NCI-H446 (cell line): ENCODE results near the gene C19orf38.
"Not testable (repeated sequence)": the region's sequence is repeated elsewhere in the genome, so short reads cannot be mapped to it uniquely, and the experiment has no call there.

Source experiments
- DNase-seq, 2 experiments: peaks; one replicate each; lab custom pipeline; 2025; lab: John Stamatoyannopoulos, UW

The C19orf38 gene

GRCh38 chr19:10852098-10852800 lies 4.0 kb downstream of the C19orf38 start:
- no peak for DNase-seq

- DNase-seq, result no peak
Observed at GRCh38 chr19:10852941-10853340, 4.7 kb downstream of the C19orf38 start.

GRCh38 chr19:10854350-10855089 lies 6.3 kb downstream of the C19orf38 start:
- no peak for DNase-seq

- peak in 1 of 2 experiments; percentile 20 for DNase-seq
Observed at GRCh38 chr19:10855879-10856522, 7.8 kb downstream of the C19orf38 start.

DNA sequence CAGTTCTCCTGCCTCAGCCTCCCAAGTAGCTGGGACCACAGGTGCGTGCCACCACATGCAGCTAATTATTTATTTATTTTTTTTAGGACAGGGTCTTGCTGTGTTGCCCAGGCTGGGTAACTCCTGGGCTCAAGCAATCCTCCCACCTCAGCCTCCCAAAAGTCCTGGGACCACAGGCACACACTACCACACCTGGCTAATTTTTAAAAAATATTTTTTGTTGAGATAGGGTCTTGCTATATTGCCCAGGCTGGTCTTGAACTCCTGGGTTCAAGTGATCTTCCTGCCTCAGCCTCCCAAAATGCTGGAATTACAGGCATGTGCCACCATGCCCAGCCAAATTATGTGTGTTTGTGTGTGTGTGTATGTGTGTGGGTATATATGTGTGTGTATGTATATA lies 8.7 kb downstream of the C19orf38 start:
- not testable (repeated sequence) for DNase-seq

- DNase-seq, result peak in 1 of 2 experiments; percentile 52
Observed at GRCh38 chr19:10858204-10858828, 10.1 kb downstream of the C19orf38 start.

GRCh38 chr19:10861103-10861651 lies 13.0 kb downstream of the C19orf38 start:
- no peak for DNase-seq

GRCh38 chr19:10862561-10863106 lies 14.4 kb downstream of the C19orf38 start:
- DNase-seq, result no peak

DNA sequence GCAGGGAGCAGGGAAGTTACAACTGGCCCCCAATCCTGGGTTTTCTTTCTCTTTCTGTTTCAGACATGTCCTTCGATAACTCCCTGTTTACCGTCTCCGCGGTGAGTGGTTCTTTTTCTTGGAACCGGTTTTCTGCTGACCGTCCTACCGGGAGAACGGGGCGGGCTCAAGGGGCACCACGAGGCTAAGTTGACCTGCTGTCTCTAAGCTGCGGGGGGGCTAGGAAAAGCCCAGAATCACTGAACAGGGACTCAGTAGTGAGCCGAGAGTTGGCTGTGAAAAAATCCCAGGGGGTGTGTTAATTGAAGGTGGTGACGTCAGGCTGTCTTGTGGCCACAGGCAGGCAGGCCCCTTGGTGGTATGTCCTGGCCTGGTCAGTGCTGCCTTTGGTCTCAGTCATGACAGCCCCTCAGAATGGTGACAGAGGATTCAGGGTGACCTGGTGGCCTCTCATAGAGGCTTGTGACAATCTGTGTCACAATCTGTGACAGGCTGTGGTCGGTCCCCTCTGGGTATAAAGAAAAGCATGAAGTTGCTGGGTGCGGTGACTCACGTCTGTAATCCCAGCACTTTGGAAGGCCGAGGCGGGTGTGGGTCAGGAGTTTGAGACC lies 15.0 kb downstream of the C19orf38 start:
- no peak for DNase-seq

- peak; percentile 74 to 84 for DNase-seq
Observed at GRCh38 chr19:10864538-10864899, 16.3 kb downstream of the C19orf38 start.

DNA sequence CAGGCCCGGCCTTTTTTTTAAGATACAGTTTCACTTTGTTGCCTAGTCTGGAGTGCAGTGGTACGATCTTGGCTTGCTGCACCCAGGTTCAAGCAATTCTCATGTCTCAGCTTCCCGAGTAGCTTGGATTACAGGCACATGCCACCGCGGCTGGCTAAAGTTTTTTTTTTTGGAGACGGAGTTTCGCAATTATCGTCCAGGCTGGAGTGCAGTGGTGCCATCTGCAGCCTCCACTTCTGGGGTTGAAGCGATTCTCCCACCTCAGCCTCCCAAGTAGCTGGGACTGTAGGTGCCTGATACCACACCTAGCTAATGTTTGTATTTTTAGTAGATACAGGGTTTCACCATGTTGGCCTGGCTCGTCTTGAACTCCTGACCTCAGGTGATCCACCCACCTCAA lies 18.3 kb downstream of the C19orf38 start:
- no peak for DNase-seq

DNA sequence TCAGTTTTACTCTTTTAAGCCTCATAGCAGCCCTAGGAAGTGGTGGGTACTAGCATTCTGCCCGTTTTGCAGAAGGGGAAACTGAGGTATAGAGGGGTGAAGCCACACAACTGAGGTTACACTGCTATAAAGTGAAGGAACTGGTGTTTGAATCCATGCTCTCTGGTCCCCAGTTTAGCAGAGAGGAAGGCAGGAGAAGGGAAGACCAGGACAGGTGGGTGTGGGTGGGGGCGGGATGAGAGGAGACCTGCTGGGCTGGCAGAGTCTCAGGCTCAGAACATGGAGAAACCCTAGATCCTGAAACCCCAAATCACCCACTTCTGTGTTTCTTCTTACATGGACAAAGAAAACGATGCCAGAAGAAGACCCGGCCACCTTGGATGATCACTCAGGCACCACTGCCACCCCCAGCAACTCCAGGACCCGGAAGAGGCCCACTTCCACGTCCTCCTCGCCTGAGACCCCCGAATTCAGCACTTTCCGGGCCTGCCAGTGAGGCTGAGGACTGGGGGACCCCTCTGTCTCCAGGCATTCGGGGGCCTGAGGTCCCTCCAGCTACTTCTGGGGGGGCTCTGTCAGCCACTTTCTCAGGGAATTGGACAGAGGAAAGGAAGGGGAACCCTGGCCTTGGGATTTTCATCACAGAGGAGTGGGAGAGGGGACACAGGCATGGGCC lies 20.8 kb downstream of the C19orf38 start:
- no peak for DNase-seq

DNA sequence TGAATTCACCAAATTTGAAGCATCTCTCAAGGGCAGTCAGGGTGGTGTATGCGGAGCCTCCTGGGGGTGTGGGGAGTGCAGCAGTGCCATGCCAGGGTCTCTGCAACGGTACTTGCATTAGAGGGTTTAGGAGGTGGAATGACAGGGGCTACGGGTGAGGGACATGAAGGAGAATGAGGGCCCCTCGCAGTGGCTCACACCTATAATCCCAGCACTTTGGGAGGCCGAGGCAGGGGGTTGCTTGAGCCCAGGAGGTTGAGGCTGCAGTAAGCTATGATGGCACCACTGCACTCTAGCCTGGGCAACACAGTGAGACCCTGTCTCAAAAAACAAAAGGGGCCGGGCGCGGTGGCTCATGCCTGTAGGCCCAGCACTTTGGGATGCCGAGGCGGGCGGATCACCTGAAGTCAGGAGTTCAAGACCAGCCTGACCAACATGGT lies 21.7 kb downstream of the C19orf38 start:
- not testable (repeated sequence) for DNase-seq

DNA sequence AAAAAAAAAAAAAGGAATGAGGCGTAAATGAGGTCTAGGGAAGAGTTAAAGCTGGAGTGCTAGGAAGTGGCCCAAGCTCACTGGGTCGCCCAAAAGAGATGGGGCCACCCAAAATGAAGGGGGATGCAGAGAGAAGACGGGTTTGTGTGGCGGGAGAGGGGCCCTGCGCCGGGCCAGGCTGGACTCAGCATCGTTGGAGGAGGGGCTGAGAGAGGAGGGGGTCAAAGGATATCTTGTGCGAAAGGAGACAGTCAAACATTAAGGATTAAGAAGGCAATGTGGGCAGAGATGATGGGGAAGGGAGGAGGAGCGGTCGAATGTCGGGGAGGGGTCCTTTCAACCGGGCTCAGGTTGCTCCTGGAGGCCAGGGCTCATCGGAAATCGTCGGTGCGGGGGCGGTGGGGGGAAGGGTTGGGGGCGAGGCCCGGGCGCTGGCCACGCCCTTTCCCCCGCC lies 22.3 kb downstream of the C19orf38 start:
- DNase-seq, result no peak

- DNase-seq, result peak; percentile 99 to 100
Observed at GRCh38 chr19:10870955-10871603, 22.9 kb downstream of the C19orf38 start, which contains the start of gene CARM1. CARM1 (plus strand) TSS chr19:10871553; CDS start chr19:10871703, 150 bp downstream.

DNA sequence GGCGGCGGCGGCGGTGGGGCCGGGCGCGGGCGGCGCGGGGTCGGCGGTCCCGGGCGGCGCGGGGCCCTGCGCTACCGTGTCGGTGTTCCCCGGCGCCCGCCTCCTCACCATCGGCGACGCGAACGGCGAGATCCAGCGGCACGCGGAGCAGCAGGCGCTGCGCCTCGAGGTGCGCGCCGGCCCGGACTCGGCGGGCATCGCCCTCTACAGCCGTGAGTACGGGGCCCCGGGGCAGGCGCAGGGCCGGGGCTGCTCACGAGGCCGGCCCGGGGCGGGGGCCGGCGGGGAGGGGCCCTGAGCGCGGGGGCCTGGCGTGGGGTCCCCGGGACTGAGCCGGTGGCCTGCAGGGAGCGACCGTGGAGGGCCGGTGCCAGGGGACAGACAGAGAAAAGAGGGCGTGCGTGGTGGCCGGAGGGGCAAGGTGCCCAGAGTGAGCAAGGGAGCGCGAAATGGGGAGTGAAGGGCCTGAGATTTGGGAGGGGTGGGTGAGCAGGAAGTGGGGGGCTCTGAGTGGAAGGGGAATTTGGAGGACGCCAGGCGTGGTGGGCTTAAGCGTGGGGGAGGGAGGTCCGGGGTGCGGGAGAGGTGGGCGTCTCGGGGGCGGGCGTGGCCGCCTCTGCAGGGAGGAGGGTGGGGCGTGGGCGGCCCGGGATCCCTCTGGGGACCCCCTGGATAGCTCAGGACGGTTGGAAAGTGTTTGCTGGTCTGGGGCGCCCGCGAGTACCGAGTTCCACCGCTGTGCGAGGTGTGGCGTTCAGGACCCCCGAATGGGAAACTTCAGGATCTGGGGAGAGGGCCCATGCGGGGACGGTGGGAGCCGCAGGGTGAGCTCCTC lies 23.7 kb downstream of the C19orf38 start:
- peak in 1 of 2 experiments; percentile 46 for DNase-seq

DNA sequence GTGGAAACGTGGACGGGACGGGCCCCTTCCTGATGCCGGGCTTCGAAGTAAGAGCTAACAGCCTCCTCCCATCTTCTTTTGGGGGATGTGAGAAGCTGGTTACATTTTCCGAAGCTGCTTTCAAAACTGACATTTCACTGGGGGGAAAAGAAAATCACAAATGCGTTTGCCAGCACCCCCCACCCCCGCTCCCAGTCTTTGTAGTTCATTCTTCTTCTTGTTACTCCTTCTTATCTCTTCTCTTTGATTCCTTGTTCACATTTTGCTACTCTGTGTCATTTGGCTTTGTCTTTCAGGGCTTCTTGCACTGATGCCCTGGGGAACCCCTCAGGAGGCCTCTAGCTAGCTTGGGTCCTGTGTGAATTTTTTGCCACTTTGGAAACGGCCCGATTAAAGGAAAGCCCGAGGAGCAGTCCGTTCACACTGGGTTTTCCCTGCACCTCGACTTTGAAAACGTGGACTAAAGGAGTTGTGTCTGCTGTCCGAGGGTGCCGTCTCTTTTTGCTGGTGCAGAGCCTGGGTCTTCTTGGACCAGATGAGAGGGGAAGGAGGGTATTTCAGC lies 24.4 kb downstream of the C19orf38 start:
- DNase-seq, result no peak

- DNase-seq, result no peak
Observed at GRCh38 chr19:10874024-10874423, 25.8 kb downstream of the C19orf38 start.
